Rectal smooth muscle tissue (tissue), 1 donor: ENCODE data around the gene KCNJ3.

Source experiments
- H3K27ac ChIP-seq: one replicate; pipeline ENCODE4 v1.7.0; 2013; ENCODE audit warnings: low read depth, low read length, inconsistent platforms
- H3K27me3 ChIP-seq: one replicate; pipeline ENCODE4 v1.7.0; 2013; ENCODE audit warnings: low read length; ENCODE audit not compliant: control insufficient read depth, insufficient read depth
- H3K36me3 ChIP-seq: one replicate; pipeline ENCODE4 v1.7.0; 2013; ENCODE audit warnings: low read length; ENCODE audit not compliant: control insufficient read depth, insufficient read depth
- H3K4me1 ChIP-seq: one replicate; pipeline ENCODE4 v1.7.0; 2013; ENCODE audit warnings: low read length; ENCODE audit not compliant: control insufficient read depth, insufficient read depth
- H3K4me3 ChIP-seq: one replicate; pipeline ENCODE4 v1.7.0; 2013; ENCODE audit warnings: low read length
- H3K9ac ChIP-seq: one replicate; pipeline ENCODE4 v1.7.0; 2013; ENCODE audit warnings: low read length

The KCNJ3 gene

GRCh38 chr2:154698296-154698720 lies at the start of gene KCNJ3:
KCNJ3 (plus strand) TSS chr2:154698695; CDS start chr2:154698776, 81 bp downstream.
- H3K4me1 ChIP-seq = no peaks in the 10 kb centered on the region
- H3K4me3 ChIP-seq = peak within 1 kb of the TSS; percentile 69
- no peak within 1 kb of the TSS for H3K9ac ChIP-seq
- no peak within 1 kb of the TSS for H3K27ac ChIP-seq
- peaks cover 3% of the 10 kb centered on the region for H3K27me3 ChIP-seq
- no peaks in the 10 kb centered on the region for H3K36me3 ChIP-seq

- Histone ChIP-seq H3K4me1 (no peaks in the 10 kb centered on the region), H3K27me3 (no peaks in the 10 kb centered on the region), H3K4me3 (no peak overlapping the region), H3K27ac (no peak overlapping the region), H3K36me3 (no peaks in the 10 kb centered on the region), H3K9ac (no peak overlapping the region)
These were observed 43.0 kb upstream of the KCNJ3 start for GRCh38 chr2:154655499-154655898.

- Histone ChIP-seq H3K9ac (no peak overlapping the region), H3K4me3 (no peak overlapping the region), H3K27me3 (no peaks in the 10 kb centered on the region), H3K4me1 (no peaks in the 10 kb centered on the region), H3K27ac (no peak overlapping the region), H3K36me3 (no peaks in the 10 kb centered on the region)
These were observed 39.6 kb upstream of the KCNJ3 start for GRCh38 chr2:154658854-154659253.

DNA sequence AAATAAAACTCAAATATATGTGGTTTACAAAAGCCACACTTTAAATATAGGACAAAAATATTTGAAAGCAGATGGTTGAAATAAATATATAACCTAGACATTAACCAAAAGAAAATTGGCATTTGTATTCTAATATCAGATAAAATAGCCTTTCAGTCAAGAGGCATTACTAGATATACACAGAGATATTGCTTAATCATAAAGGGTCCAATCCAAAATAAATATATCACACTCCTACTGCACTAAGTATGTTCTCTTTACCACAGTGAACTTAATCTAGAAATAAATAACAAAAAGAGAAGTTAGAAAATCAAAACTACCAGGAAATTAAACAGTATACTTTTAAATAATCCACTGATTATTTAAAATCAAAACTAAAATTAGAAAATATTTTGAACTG lies 34.2 kb upstream of the KCNJ3 start:
- Histone ChIP-seq H3K27ac (no peak overlapping the region), H3K27me3 (no peaks in the 10 kb centered on the region), H3K36me3 (no peaks in the 10 kb centered on the region), H3K4me1 (no peaks in the 10 kb centered on the region), H3K4me3 (no peak overlapping the region), H3K9ac (no peak overlapping the region)

- Histone ChIP-seq H3K9ac (no peak overlapping the region), H3K36me3 (no peaks in the 10 kb centered on the region), H3K27me3 (no peaks in the 10 kb centered on the region), H3K27ac (no peak overlapping the region), H3K4me3 (no peak overlapping the region), H3K4me1 (no peaks in the 10 kb centered on the region)
These were observed 28.4 kb upstream of the KCNJ3 start for GRCh38 chr2:154670083-154670482.

DNA sequence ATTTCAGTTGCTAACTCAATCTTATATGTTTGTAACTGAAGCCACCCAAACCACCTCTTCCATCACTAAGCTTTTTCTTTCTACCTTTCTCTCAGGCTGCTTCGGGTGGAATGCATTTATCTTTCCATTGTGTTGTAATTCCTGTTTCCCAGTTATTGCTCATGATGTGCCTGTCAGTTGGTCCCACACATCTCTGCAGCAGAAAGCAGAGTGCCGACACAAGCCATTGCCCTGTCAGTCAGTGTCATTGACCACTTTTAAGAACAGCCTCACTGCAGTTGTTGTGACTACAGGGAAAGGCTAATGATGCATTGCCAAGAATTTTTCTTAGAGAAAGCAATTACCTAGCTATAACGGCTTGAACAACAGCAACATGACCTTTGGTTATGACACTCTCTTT lies 24.8 kb upstream of the KCNJ3 start:
- Histone ChIP-seq H3K27me3 (no peaks in the 10 kb centered on the region), H3K4me1 (no peaks in the 10 kb centered on the region), H3K36me3 (no peaks in the 10 kb centered on the region), H3K4me3 (no peak overlapping the region), H3K9ac (no peak overlapping the region), H3K27ac (no peak overlapping the region)

GRCh38 chr2:154677401-154677800 lies 21.1 kb upstream of the KCNJ3 start:
- Histone ChIP-seq H3K27me3 (no peaks in the 10 kb centered on the region), H3K4me3 (no peak overlapping the region), H3K4me1 (no peaks in the 10 kb centered on the region), H3K36me3 (no peaks in the 10 kb centered on the region), H3K27ac (no peak overlapping the region), H3K9ac (no peak overlapping the region)

DNA sequence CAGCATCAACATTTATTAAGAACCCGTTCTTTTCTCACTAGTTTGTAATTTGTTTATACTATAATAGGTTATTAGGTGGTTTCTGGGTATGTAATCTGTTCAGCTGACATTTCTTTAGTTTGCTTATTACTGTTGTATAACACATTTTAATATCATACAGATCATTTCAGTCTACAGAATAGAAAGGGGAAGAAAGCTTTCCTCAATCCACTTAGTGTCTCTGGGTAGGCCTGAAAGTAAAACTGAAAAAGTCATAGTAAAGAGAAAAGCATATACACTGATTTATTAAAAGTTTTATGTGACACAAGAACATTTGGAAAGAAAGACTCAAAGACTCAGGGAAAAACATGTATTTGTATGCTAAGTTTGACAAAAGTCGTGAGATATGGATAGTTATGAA lies 16.8 kb upstream of the KCNJ3 start:
- Histone ChIP-seq H3K9ac (no peak overlapping the region), H3K27me3 (no peaks in the 10 kb centered on the region), H3K27ac (no peak overlapping the region), H3K36me3 (no peaks in the 10 kb centered on the region), H3K4me3 (no peak overlapping the region), H3K4me1 (no peaks in the 10 kb centered on the region)

- no peak overlapping the region for H3K27ac ChIP-seq
- no peaks in the 10 kb centered on the region for H3K36me3 ChIP-seq
- no peak overlapping the region for H3K4me3 ChIP-seq
- no peak overlapping the region for H3K9ac ChIP-seq
- H3K4me1 ChIP-seq = no peaks in the 10 kb centered on the region
- no peaks in the 10 kb centered on the region for H3K27me3 ChIP-seq
These were observed 12.3 kb upstream of the KCNJ3 start for GRCh38 chr2:154686162-154686561.

DNA sequence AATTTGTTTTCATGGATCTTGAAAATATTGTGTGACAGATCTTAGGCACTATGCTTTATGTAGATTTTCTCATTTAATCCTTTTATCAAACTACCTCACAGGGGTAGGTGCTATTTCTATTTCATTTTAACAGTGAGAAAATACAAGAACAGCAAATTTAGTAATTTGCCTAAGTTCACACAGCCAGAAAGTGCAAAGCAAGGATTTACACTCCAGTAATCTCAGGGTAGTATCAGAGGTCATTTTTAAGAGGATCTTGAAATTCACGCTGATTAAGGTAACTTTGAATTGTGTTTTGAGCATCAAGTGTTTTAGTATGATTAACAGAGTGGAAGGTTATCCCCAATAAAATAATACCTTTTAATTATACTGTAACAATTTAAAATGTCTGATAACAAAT lies 10.1 kb upstream of the KCNJ3 start:
- H3K4me1 ChIP-seq = no peaks in the 10 kb centered on the region
- H3K4me3 ChIP-seq = no peak overlapping the region
- H3K27me3 ChIP-seq = no peaks in the 10 kb centered on the region
- no peak overlapping the region for H3K27ac ChIP-seq
- H3K36me3 ChIP-seq = no peaks in the 10 kb centered on the region
- H3K9ac ChIP-seq = no peak overlapping the region

DNA sequence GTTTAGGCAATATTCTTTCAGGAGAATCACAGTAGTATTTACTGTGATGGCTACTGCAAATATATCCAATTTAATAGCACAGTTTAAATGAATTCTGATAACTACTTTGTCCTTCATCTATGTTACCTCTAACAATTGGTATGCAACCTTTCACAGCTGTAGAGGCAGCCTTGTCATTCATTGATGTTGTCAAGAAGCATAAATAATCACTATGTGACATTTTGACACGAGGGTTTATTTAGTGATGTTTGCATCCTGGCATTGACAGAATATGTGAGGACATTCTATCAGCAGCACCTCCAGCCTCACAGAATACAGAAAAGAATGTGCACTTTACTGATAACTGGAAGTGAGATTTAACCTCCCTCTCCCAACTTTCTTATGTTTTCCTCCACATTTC lies 9.3 kb upstream of the KCNJ3 start:
- Histone ChIP-seq H3K27ac (no peak overlapping the region), H3K4me3 (no peak overlapping the region), H3K4me1 (no peaks in the 10 kb centered on the region), H3K27me3 (no peaks in the 10 kb centered on the region), H3K36me3 (no peaks in the 10 kb centered on the region), H3K9ac (no peak overlapping the region)

DNA sequence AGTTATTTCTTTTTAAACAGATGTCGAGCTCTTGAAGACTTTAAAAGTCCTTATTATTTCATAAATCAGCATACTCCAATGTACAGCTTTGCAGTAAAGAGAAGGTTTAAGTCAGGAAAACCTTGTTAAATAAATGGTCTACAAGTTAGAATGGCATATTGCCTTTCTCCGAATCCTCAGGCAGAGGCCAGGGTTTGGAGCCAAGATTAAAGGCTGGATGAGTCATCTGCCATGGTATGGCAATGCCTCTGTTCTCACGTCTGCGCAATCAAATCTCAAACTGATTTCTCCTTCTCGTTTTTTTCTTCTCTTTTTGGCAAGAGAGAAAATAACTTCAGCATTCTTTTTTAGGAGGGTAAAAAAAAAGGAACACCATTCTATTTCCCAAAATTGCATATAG lies 5.6 kb upstream of the KCNJ3 start:
- no peaks in the 10 kb centered on the region for H3K36me3 ChIP-seq
- no peak overlapping the region for H3K9ac ChIP-seq
- H3K27me3 ChIP-seq = no peaks in the 10 kb centered on the region
- H3K4me1 ChIP-seq = no peaks in the 10 kb centered on the region
- H3K27ac ChIP-seq = no peak overlapping the region
- H3K4me3 ChIP-seq = no peak overlapping the region

DNA sequence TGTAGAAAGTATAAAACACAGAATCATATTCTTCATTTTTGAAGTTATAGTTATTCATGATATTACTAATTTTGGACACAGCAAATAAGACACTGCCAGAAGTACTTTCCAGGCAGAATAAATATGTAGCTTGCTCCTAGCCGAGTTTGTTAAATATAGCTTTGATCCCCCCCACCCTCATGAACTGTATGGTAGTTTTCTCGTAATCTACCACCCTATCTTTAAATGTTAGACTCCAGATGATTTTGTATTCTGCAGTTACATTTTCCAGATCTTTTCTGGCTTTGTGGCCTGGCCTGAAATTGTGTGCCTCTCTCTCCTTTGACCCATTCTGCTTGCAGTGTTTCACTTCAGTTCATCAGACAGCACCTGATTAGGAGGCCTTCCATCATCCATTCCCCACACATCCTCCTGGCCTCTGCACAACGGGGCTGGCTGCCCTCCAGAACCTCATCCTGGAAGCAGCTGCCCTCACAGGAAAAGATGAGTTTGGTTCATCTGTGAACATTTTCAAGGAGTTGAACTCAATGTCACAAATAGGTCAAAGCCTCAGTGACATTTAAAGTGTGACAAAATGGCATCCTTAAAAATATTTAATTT lies 4.7 kb upstream of the KCNJ3 start:
- H3K36me3 ChIP-seq = no peaks in the 10 kb centered on the region
- H3K4me1 ChIP-seq = no peaks in the 10 kb centered on the region
- H3K9ac ChIP-seq = no peak overlapping the region
- H3K27me3 ChIP-seq = peaks cover 2% of the 10 kb centered on the region
- no peak overlapping the region for H3K4me3 ChIP-seq
- H3K27ac ChIP-seq = no peak overlapping the region
